Fibroblast of skin of left quadriceps (primary cell): Measurements from ENCODE around the gene RAE1.
"Not testable (repeated sequence)": the region's sequence is repeated elsewhere in the genome, so short reads cannot be mapped to it uniquely, and the experiment has no call there.

Experiments
- DNase-seq, 2 experiments: peaks; one replicate each; pipeline ENCODE4 v3.0.0-alpha.2; 2013; ENCODE audit warnings: low read depth in 2 of 2

Gene RAE1

DNA sequence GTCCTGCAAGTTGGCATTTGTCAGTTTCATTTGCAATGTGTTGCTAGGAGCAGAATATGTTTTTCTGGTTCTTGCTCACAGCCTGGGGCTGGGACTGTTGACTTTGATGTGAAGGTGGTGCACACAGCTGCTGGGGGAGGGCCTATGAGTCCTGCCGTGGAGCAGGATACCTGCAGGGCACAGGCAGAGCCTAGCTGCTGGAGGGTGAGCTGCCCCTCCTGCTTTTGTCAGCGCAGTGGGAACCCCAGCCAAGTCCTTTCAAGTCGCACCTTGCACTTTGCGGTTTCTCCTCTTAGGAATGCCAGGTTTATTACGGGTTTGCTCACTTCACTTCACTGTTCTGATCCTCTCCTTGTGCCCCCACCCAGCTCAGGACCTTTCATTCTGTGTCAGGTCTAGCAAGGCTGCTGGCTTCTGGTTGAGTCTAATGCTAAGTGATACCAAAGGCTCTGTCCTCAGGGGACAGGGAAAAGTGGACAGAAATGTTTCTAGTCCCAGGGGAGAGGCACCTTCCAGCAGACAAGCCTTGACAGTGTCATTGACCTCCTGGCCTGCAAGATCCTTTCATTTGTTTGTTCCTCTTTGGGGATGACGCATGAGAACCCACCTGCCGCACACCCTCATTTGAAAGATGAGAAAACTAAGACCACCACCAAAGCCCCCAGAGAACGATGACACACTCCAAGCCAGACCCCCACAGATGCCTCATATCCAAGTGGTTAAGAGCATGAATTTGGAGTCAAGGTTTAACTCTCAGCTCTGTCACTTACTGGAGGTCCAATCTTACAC is 24.2 kb upstream of the RAE1 start:
- DNase-seq = no peak

DNA sequence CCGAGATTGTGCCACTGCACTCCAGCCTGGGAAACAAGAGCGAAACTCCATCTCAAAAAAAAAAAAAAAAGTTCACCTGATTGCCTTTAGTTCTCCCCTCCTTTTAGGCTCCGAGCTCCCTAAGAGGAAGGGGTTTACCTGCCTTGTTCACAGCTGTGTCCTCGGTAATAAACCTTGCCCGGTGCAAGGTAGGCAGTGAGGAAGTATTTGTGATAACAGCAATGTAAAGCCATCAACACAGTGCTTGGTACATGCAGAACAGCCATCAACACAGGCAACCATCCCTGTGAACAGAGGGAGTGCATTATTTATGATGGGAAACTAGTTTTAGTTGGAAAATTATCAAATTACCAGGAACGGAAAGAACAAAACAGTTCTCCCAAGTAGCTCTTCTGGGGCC is 23.2 kb upstream of the RAE1 start:
- DNase-seq = no peak

DNA sequence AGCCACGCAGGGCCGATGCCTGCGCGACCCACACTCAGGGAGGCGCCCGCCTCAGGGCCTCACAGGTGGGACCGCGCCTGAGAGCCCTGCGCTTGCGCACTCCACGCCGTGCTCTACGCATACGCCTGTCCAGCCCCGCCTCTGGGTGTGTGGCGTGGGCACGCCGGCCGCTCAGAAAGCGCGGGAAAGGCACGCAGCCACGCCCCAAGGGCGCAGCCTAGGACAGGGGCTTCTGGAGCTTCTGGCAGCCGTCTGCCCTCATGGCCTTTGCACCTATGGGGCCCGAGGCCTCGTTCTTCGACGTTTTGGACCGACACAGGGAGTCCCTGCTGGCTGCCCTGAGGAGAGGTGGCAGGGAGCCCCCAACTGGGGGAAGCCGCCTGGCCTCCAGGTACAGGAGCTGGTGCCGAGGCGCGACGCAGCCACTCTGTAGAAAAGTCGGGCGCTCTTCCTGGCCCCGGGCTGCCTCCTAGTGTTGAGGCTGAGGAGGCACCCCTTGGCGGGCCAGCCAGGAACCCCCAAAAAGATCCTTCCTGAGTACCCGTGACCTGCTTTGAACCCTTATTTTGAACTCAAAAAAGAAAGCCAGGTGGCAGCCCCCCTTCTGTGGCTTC is 21.3 kb upstream of the RAE1 start, which contains the start of gene SPO11:
Gene SPO11, plus strand, starts transcription at position 196 of the 614 bp plus-strand sequence. Its CDS starts 65 bp downstream, at position 261.
- no peak for DNase-seq

DNA sequence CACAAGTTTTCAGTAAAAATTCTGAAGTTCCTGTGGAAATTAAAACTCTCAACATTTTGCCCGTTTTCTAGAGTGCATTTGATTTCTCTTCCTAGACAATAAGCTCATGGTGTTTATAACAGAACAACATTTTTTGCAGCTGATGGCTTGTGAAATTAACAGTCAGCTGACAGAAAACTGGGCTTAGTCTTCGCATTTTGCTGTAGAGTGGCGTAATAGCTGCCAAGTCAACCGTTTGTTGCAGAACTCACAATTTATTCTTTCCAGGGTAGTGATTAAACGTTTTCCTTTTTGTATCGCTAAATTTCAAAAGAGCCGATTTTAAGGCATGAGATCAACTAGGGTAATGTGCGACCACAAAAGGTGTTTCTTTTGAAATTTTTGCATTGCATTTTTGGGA is 20.1 kb upstream of the RAE1 start:
- DNase-seq = no peak

DNA sequence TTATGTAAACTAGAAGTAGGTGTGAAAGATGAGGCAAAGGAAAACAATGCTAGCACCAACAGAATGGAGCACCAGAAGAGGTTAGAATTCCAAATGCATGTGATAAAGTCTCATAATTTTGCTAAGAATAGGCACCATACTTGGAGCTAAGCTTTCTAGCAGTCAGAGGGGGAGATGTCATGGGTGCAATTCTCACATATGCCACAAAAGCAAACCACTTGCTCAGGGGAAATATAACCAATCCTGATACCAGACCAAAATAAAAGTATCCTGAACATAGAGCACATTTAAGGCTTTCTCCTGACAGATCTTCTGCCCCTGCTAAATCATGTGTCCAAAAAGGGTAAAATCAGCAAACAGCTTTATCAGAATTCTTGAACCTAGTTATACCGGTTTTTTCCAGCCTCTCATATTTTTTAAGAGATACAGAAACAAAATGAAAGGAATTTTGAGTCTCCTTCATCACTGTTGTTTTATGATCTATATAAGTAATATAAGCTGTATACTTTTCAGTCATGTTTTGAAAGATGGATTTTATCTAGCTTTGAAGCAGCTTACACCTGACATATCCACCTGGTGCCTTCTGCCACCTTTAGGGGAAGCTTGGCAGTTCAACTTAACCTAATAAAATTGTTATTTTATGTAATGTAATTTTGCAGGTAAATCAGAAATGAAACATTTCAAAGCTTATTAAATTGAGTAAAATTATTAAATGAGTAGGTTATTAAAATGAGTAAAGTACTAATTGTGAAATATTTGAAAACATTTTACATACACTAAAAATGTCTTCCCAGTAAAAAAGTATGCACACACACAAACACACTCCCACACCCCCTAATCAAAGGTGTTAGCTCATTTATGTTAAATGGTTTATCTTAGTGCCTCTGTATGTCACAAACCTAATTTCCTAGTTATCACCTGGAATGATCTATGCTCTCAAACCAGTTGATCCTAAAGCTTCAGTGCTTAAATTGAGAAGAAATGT is 18.7 kb upstream of the RAE1 start:
- DNase-seq = no peak

DNA sequence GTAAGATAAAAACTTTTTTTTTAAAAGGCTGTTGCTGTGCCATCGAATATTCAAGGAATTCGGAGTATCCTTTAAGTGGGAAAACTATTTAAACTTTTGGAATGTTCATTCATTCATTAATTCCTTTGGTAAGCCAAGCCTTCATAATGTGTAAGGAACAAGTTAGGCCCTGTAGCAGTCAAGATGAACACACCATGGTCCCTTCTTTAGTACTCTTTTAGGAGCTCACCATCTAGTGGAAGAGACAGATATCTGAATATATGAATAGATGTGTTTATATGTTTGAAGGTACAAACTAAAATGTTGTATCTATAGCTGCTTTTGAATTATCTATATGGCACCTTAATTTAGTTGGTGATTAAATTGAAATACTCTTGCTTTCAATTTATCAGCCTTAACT is 15.7 kb upstream of the RAE1 start:
- DNase-seq = no peak

DNA sequence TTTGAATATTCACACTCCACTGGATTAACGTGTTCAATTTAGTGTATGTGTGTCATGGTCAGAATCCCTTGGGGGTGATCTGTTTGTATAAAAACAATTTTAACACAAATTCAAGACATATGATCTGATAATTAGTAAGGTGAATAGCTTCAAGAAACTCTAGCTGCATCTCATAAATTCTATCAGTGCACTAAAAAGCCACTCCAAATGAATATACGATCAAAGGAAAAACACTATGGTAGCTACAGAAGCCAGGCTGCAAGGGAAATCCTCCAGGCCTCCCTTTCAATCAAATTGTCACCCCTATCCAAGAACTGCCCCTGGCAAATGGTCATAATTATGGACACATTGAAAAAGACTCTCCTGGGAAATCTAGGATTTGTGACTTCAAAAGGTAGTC is 9.4 kb upstream of the RAE1 start:
- no peak for DNase-seq

DNA sequence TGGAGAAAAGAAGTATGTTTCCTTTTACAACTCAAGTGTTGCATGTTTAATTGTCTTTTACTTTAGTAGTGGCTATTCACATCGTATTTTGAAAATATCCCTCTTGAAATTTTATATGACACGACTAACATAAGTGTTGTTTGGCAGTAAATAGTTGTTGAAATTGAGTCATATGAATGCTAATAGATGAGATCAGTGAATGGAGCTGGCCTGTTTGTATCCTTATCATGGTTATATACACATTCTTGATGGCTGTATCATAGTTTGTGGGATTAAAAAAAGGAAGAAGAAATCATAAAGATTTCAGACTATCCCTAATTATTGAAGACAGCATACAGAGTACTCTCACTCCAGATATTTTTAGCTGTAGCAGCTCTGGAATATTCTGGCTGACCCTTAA is 8.2 kb upstream of the RAE1 start:
- no peak for DNase-seq

DNA sequence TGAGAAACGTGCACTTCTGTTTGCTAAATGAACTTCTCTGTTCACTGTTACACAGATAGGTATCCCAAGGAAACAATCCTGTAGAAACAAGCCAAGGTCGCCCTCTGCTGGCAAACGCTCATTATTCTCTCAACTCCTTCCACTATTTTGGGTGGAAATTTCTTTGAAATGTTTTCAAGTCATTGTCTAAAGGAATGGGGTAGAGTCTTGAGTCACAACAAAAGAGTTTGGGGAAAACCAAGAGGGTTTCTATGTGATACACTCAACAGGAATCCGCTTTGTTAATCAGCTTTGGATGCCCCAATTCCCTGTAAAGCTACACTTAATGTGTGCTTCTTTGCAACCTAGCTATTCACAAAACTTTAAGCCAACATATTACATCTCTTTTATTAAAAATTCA is 4.6 kb upstream of the RAE1 start:
- peak; percentile 30 to 44 for DNase-seq

DNA sequence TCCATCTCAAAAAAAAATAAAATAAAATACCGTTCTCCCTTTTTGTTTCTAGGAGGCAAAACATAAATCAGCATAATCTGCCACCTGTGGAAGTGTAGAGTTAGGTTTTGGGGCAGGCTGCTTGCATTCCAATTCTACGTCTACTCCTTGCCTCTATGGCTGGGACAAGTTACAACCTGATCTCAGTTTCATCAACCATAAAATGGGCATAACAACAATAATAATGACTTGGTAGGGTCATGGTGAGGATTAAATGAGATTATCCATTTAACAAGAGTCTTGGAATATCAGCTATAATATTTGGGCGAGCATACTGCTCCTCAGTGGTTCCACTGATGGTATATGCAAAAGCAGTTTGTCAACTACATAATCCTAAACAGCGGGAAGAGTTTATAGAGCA is 3.7 kb upstream of the RAE1 start:
- no peak for DNase-seq

DNA sequence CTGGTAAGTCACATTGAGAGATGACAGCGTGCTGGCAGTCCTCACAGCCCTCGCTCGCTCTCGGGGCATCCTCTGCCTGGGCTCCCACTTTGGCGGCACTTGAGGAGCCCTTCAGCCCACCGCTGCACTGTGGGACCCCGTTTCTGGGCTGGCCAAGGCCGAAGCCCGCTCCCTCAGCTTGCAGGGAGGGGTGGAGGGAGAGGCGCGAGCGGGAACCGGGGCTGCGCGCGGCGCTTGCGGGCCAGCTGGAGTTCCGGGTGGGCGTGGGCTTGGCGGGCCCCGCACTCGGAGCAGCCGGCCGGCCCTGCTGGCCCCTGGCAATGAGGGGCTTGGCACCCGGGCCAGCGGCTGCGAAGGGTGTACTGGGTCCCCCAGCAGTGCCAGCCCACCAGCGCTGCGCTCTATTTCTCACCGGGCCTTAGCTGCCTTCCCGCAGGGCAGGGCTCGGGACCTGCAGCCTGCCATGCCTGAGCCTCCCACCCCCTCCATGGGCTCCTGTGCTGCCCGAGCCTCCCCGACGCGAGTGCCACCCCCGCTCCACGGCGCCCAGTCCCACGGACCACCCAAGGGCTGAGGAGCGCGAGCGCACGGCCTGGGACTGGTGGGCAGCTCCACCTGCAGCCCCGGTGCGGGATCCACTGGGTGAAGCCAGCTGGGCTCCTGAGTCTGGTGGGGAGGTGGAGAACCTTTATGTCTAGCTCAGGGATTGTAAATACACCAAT is 2.7 kb upstream of the RAE1 start:
- not testable (repeated sequence) for DNase-seq

DNA sequence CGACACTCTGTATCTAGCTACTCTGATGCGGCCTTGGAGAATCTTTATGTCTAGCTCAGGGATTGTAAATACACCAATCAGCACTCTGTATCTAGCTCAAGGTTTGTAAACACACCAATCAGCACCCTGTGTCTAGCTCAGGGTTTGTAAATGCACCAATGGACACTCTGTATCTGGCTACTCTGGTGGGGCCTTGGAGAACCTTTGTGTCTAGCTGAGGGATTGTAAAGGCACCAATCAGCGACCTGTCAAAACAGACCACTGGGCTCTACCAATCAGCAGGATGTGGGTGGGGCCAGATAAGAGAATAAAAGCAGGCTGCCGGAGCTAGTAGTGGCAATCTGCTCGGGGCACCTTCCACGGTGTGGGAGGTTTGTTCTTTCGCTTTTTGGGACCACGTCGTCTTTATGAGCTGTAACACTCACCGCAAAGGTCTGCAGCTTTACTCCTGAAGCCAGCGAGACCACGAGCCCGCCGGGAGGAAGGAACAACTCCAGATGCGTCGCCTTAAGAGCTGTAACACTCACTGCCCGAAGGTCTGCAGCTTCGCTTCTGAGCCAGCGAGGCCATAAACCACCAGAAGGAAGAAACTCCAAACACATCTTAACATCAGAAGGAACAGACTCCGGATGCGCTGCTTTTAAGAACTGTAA is 2.0 kb upstream of the RAE1 start:
- not testable (repeated sequence) for DNase-seq

DNA sequence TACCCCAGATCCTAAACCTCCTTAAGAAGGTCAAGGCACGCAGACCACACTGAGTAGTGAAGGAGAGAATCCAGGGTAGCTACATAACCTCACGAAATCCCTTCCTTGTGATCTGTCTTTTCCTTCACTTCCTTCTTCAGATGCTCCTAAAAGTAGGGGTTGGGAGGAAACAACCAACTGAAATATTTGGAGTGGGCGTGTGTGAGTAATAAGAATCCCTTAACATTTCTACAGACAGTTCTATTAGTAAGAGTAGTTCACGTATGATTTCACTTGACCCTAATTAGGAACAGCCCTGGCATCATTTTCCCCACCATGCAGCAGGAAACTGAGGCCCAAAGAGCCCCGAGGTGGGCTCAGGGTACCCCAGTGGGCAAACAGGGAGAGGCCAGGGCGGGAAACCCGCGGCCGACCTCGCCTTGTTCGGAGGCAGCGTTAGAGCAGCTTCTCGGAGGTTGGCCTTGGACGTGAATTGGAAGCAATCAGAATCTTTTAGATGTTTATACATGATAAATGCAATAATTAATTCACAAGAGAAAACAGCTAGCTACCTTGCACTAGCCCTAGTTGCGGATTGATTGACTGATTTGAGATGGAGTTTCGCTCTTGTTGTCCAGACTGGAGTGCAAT is 859 bp upstream of the RAE1 start:
- DNase-seq = no peak

DNA sequence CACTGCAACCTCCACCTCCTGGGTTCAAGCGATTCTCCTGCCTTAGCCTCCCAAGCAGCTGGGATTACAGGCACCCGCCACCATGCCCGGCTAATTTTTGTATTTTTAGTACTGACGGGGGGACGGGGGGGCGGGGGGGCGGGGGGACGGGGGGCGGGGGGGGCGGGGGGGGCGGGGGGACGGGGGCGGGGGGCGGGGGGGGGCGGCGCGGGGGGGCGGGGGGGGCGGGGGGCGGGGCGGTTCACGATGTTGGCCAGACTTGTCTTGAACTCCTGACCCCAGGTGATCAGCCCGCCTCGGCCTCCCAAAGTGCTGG is 371 bp upstream of the RAE1 start:
- DNase-seq = not testable (repeated sequence)

DNA sequence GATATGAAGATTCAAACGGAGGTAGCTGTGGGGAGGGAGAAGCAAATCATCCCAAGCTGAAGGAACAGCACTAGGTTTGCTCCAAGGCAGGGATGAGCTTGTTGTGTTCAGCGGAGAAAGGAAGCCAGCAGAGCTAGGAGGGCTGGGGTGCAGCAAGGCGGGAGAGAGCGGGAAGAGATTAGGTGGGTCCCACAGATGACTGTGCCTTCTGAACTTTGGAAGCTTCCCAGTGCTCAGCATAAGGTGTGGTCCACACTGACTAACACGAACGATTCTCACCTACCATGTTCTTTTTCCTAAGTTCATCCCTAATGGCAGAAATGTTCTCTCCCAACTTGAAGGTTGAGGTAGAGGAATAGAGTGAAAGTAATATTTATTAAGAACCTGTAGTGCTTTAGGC is 1.2 kb downstream of the RAE1 start:
- DNase-seq = no peak

DNA sequence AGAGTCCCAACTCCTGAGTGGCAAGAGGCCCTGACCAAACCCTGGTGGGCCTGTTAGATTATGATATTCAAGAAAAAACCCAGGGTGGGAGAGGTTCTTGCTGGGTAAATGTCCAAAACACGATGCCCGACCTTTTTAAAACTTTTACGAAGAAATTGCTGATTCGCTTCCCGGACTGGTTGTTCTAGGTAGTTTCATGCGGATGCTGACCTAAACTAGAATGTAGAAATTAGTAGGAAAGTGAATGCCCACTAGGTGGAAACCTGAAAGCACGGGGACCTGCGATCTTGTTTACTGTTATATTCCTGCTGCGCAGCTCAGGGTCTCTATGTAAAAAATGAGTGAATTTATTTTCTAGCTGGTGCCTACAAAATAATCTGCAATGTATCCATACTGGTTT is 2.3 kb downstream of the RAE1 start:
- DNase-seq = no peak

DNA sequence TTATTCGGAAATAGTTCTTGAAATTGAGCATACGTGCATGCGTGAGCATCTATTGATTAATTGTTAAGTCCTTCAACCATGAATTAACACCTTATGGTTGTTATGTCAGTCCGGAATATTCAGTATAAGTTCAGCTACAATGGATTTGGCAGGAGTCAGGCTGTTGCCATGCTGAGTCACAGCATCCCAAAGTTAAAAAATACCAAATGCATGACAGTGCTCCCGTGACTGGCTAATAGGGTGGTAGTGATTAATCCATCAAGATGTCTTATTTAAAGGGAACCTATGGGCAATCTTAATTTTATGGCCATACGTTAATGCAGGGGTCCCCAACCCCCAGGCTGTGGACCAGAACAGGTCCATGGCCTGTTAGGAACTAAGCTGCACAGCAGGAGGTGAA is 10.5 kb downstream of the RAE1 start:
- peak; percentile 52 to 55 for DNase-seq

DNA sequence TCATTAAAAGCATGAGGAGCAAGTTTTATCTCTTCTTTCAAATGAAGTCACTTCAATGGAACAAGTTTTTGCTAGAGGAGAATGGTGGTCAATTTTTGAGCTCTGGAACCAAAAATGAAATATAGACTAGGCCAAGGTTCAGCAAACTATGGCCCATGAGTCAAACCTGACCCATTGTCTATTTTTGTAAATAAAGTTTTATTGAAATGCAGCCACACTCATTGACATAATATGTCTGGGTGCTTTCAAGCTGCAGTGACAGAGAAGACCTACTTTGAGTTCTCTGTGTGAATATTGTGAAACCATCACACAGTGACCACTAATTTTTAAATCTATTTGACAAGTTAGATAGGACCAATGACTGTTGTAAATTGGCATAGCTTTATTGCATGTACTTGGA is 13.4 kb downstream of the RAE1 start:
- DNase-seq = no peak

DNA sequence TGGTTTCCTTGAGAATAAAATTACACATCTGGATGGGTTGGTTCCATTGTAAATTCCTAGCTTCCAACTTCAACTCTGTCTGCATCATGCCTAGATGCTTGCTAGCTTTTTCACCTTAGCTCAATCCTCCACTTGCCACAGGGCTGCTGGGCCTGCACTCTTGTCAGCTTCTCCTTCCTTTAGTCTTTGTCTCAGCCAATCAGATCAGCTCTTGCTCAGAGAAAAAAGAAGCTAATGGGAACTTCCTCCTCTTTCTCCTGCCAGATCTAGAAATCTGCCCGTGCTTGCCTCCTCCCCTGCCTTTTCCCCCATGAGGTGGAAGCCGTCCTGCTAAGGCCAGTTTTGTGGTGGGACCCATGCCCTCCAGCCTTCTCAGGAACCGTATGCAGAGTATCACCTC is 18.5 kb downstream of the RAE1 start:
- DNase-seq = no peak

DNA sequence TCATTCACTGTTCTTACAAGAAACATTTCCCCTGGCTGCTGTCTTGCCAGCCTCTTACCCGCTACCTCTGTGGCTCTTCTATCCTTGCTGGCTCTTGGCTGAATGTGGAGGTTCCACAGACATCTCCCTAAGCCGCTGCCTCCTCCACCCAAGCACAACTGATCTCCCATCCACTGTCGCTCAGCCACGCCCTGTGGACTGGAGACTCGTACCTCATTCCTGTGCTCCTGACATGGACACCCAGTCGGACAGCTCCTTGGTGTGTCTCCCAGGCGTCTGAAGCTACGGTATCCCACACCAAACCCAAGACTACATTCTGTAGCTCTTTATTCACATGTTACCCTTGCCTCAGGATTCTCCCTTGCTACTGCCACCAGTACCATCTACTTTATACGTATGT is 19.3 kb downstream of the RAE1 start:
- no peak for DNase-seq

DNA sequence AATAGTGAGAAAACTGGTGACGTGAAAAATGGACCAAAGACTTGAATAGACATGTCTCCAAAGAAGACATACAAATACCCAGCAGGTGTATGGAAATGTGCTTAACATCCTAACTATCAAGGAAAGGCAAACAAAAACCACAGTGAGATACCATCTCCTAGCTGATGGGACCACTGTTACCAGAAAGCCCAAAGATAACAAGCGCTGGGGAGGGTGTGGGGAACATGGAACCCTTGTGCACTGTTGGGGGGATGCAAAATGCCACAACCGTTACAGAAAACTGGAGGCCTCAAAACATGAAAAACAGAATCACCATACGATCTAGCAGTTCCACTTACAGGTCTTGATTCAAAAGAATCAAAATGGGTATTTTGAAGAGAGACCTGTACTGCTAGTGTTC is 20.3 kb downstream of the RAE1 start:
- no peak for DNase-seq
